ENCODE results near the gene EPHA10. TPM values are rescaled to one million over a fixed set of nuclear protein-coding genes. Genes with fewer than 3 reads are reported as not detected.
"Not testable (repeated sequence)": the region's sequence is repeated elsewhere in the genome, so short reads cannot be mapped to it uniquely, and the experiment has no call there.

EPHA10 gene
- polyA plus RNA-seq, 1 experiment = not detected

- no peak for DNase-seq (ENCODE audit: low read depth, low spot score)
- no peak for TF ChIP-seq CTCF (IDR thresholded peaks at IDR 0.05; ENCODE audit: low read depth, low read length)
- Histone ChIP-seq H3K4me3 (ENCODE audit: low read depth, low read length) (no peak overlapping the region), H3K9me3 (ENCODE audit: control insufficient read depth, insufficient read depth, low read length) (no peaks in the 10 kb centered on the region), H3K27me3 (ENCODE audit: control insufficient read depth, insufficient read depth, low read length) (no peaks in the 10 kb centered on the region), H3K27ac (ENCODE audit: low read depth, low read length) (no peak overlapping the region)
- ChIA-PET CTCF (interaction anchor here (1.0 to 13.0 kb wide), 5 partner anchors 11 to 198 kb away, joined by 3 to 378 read pairs (median 4); partner anchors contain the start of genes MEAF6 and MTF1), POLR2A (interaction anchor here (0.6 kb wide), 1 partner anchor 289 kb away, joined by 3 read pairs; no protein-coding TSS in a partner anchor)
These were observed 79.2 kb downstream of the EPHA10 start for GRCh38 chr1:37685722-37686121.

DNA sequence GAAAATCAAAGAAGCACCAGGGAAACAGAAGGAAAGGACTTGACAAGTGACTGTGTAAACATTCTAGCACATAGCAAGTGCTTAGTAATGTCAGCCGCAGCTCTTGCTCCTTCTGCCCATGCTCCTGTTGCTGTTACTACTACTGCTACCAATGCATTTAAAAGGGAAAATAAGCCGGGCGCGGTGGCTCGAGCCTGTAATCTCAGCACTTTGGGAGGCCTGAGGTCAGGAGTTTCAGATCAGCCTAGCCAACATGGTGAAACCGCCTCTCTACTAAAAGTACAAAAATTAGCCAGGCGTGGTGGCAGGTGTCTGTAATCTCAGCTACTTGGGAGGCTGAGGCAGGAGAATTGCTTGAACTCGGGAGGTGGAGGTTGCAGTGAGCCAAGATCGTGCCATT is 80.7 kb downstream of the EPHA10 start:
- H3K27ac ChIP-seq (ENCODE audit: low read depth, low read length); H3K4me3 ChIP-seq (ENCODE audit: low read depth, low read length); POLR2A ChIA-PET; DNase-seq (ENCODE audit: low read depth, low spot score); H3K27me3 ChIP-seq (ENCODE audit: control insufficient read depth, insufficient read depth, low read length); H3K9me3 ChIP-seq (ENCODE audit: control insufficient read depth, insufficient read depth, low read length): not testable (repeated sequence)
- CTCF ChIA-PET = interaction anchor here (0.7 to 13.0 kb wide), 9 partner anchors 8 to 1168 kb away, joined by 3 to 378 read pairs (median 12); partner anchors contain the start of genes CDCA8 and MEAF6

DNA sequence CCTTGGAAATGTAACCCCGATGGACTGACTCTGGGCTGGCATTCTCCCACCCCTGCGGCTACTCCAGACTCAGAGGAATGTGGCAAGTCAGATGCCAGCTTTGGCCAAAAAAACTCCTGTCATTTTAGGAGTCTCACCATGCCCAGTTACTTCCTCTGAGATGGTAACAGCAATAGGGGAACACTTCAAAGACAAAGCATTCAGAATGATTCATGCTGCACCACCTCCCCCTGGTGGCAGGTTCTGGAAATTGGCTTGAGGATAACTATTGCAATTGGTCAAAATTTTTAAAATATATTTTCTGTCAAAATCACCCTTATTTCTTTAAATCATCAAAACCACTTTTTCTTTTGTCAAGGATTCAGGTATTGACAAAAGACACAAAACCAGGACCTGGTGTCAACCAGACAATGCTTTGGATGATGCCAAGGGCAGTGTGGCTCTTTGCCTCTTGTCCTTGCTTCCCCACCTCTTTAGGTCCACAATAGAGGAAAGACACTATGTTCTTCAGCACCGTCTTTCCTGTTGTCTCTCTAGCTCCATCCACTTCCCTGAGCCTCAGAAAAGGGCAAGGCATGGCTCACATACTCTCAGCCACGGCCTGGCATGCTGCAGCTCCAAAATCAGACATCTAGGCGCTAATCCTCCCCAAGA is 82.5 kb downstream of the EPHA10 start:
- TF ChIP-seq CTCF (IDR thresholded peaks at IDR 0.05; ENCODE audit: low read depth, low read length) = peak; percentile 94
- DNase-seq (ENCODE audit: low read depth, low spot score) = peak; percentile 37
- Histone ChIP-seq H3K9me3 (ENCODE audit: control insufficient read depth, insufficient read depth, low read length) (no peaks in the 10 kb centered on the region), H3K27me3 (ENCODE audit: control insufficient read depth, insufficient read depth, low read length) (peaks cover 4% of the 10 kb centered on the region), H3K27ac (ENCODE audit: low read depth, low read length) (no peak overlapping the region), H3K4me3 (ENCODE audit: low read depth, low read length) (no peak overlapping the region)
- ChIA-PET CTCF (interaction anchor here (0.5 to 13.0 kb wide), 47 partner anchors 8 to 1167 kb away, joined by 3 to 378 read pairs (median 4); partner anchors contain the start of genes CDCA8, GNL2, MEAF6 and RSPO1), POLR2A (interaction anchor here (0.6 to 1.0 kb wide), 2 partner anchors 79 to 83 kb away, joined by 3 to 9 read pairs; no protein-coding TSS in a partner anchor)

DNA sequence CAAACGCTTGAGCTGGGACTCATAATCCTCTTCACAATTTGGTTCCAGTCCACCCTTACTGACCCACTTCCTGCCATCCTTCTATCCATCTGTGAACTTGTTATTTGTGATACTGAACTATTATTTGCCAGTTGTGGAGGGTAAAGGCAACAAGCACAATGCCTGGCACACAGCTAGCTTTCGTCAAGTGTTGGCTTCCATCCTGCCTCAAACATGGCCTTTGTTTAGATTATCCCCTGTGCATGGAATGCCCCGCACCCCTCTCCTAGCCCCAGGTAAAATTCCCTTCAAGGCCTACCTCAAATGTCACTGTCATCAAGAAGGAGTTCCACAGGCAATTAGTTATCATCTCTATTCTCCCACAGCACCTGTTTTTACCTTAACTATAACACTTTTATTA is 84.0 kb downstream of the EPHA10 start:
- DNase-seq (ENCODE audit: low read depth, low spot score) = no peak
- no peak for TF ChIP-seq CTCF (IDR thresholded peaks at IDR 0.05; ENCODE audit: low read depth, low read length)
- H3K27ac ChIP-seq (ENCODE audit: low read depth, low read length) = no peak overlapping the region
- ChIA-PET POLR2A (no interaction called here), CTCF (interaction anchor here (0.5 to 13.0 kb wide), 16 partner anchors 9 to 1165 kb away, joined by 3 to 378 read pairs (median 6); partner anchors contain the start of genes CDCA8 and GNL2)
- H3K4me3 ChIP-seq (ENCODE audit: low read depth, low read length) = no peak overlapping the region
- H3K9me3 ChIP-seq (ENCODE audit: control insufficient read depth, insufficient read depth, low read length) = no peaks in the 10 kb centered on the region
- peaks cover 17% of the 10 kb centered on the region for H3K27me3 ChIP-seq (ENCODE audit: control insufficient read depth, insufficient read depth, low read length)

DNA sequence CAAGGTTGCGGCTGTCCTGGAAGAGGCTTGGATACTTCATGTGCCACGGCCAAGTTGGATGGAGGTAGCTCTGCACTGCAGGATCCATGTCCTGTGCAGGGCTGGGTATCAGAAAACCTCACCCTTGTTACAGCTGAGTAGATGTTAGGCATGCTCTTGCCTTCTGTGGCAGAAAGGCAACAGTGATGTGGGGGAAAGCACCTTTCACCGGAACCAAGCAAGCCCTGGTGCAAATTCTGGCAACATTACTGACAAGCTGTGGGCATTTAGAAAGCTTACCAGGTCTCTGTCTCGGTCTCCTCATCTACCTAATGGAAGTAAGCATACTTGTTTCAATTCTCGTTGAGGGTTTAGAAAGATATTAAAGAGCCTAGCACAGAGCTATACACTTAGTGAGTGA is 87.1 kb downstream of the EPHA10 start:
- CTCF ChIA-PET = interaction anchor here (0.5 to 13.0 kb wide), 2 partner anchors 74 to 220 kb away, joined by 3 to 378 read pairs; no protein-coding TSS in a partner anchor
- no peak for DNase-seq (ENCODE audit: low read depth, low spot score)
- Histone ChIP-seq H3K27me3 (ENCODE audit: control insufficient read depth, insufficient read depth, low read length) (peaks cover 35% of the 10 kb centered on the region), H3K4me3 (ENCODE audit: low read depth, low read length) (no peak overlapping the region), H3K9me3 (ENCODE audit: control insufficient read depth, insufficient read depth, low read length) (no peaks in the 10 kb centered on the region), H3K27ac (ENCODE audit: low read depth, low read length) (no peak overlapping the region)
- POLR2A ChIA-PET = interaction anchor here (0.5 kb wide), 1 partner anchor 24 kb away, joined by 3 read pairs; no protein-coding TSS in a partner anchor
- TF ChIP-seq CTCF (IDR thresholded peaks at IDR 0.05; ENCODE audit: low read depth, low read length) = no peak
